Esophagus muscularis mucosa (tissue), 4 donors: ENCODE data around the gene L3MBTL4.

Source experiments
- EP300 ChIP-seq: sonication (generic); formaldehyde crosslinking; IDR thresholded peaks from one replicate; pipeline ENCODE4 v1.6.1; 2017; ENCODE audit warnings: antibody characterized with exemption
- POLR2AphosphoS5 ChIP-seq, 2 donors: sonication (generic); formaldehyde crosslinking; IDR thresholded peaks; one replicate each; pipeline ENCODE4 v1.6.1; 2017; ENCODE audit warnings: antibody characterized with exemption in 2 of 2
- TF ChIP-seq, protein P1 (sequence below), 3 experiments: fragments of 200-600 bp in 2 of 3; fragments of 450-650 bp in 1 of 3; sonication (generic) in 2 of 3; IDR thresholded peaks; one replicate each; pipeline ENCODE4 v1.5.1; 2017 to 2019; ENCODE audit warnings: antibody characterized with exemption in 3 of 3, mild to moderate bottlenecking in 2 of 3, moderate library complexity in 1 of 3

DNA sequence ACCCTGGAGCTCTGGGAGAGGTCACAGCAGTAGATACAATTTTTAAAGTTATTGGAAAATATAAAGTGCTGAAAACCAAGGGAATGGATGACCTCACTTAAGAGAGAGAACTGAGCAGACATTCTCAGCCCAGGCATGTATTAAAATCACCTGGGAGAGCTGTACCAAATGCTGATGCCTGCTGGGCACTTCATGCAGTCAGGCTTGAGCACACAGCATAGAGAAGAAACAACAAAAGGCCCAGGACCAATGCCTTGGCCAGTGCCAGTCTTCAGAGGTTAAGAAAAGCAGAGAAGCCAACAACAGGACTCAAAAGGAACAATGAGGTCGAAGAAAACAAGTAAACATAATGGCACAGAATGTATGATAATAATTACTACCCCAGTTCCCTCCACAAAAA, 211.8 kb downstream of the L3MBTL4 start:
- TF ChIP-seq, protein P1, sequence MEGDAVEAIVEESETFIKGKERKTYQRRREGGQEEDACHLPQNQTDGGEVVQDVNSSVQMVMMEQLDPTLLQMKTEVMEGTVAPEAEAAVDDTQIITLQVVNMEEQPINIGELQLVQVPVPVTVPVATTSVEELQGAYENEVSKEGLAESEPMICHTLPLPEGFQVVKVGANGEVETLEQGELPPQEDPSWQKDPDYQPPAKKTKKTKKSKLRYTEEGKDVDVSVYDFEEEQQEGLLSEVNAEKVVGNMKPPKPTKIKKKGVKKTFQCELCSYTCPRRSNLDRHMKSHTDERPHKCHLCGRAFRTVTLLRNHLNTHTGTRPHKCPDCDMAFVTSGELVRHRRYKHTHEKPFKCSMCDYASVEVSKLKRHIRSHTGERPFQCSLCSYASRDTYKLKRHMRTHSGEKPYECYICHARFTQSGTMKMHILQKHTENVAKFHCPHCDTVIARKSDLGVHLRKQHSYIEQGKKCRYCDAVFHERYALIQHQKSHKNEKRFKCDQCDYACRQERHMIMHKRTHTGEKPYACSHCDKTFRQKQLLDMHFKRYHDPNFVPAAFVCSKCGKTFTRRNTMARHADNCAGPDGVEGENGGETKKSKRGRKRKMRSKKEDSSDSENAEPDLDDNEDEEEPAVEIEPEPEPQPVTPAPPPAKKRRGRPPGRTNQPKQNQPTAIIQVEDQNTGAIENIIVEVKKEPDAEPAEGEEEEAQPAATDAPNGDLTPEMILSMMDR (IDR thresholded peaks at IDR 0.05), result no peak
- TF ChIP-seq POLR2AphosphoS5 (IDR thresholded peaks at IDR 0.05) (no peak), EP300 (no peak)
